H1 (cell line): ENCODE results near the gene MDK. TPM values are rescaled to one million over a fixed set of nuclear protein-coding genes. Genes with fewer than 3 reads are reported as not detected.
"Not testable (repeated sequence)": the region's sequence is repeated elsewhere in the genome, so short reads cannot be mapped to it uniquely, and the experiment has no call there.

ENCODE experiments used
- CTCF ChIA-PET: fragments of 300-600 bp; sonication (Branson Sonifier 250); formaldehyde crosslinking; loops from one replicate; lab custom pipeline; 2021; ENCODE audit not compliant: partially characterized antibody; lab: Charles Lee
- POLR2A ChIA-PET: fragments of 300-600 bp; sonication (Branson Sonifier 250); formaldehyde crosslinking; loops from one replicate; lab custom pipeline; 2021; ENCODE audit warnings: inconsistent platforms; ENCODE audit not compliant: partially characterized antibody; lab: Charles Lee
- DNase-seq, 2 experiments: peaks; one replicate each; pipeline versions ENCODE4 v3.0.0 to v3.0.0-alpha.2; 2010 to 2022; ENCODE audit warnings: low spot score in 2 of 2, low read depth in 1 of 2, mixed read lengths in 1 of 2
- FAIRE-seq: peaks from 2 replicates; lab custom pipeline; 2011; peaks lifted over from hg19 to GRCh38; lab: Jason Lieb, UNC
- H2AFZ ChIP-seq: 2 replicates; pipeline ENCODE4 v1.8.1; 2012; ENCODE audit warnings: low read length, inconsistent platforms
- H2AK5ac ChIP-seq: 2 replicates; pipeline ENCODE4 v1.6.1; 2013; ENCODE audit warnings: low read depth, low read length
- H2BK120ac ChIP-seq: replicated peaks from 2 replicates; pipeline ENCODE3; 2013; ENCODE audit warnings: low read depth, low read length, inconsistent platforms
- H2BK12ac ChIP-seq: 2 replicates; pipeline ENCODE4 v1.6.1; 2013; ENCODE audit warnings: low read depth, low read length
- H2BK15ac ChIP-seq: 2 replicates; pipeline ENCODE4 v1.6.1; 2013; ENCODE audit warnings: low read length
- H2BK20ac ChIP-seq: 2 replicates; pipeline ENCODE4 v1.6.1; 2013; ENCODE audit warnings: low read length
- H2BK5ac ChIP-seq: 2 replicates; pipeline ENCODE4 v1.6.1; 2013; ENCODE audit warnings: low read depth, low read length
- H3K14ac ChIP-seq: 2 replicates; pipeline ENCODE4 v1.6.1; 2013; ENCODE audit warnings: inconsistent platforms; ENCODE audit not compliant: insufficient read length
- H3K18ac ChIP-seq: 2 replicates; pipeline ENCODE4 v1.6.1; 2013; ENCODE audit warnings: low read length; ENCODE audit errors: extremely low read depth
- H3K23ac ChIP-seq: 2 replicates; pipeline ENCODE4 v1.6.1; 2013; ENCODE audit warnings: inconsistent platforms; ENCODE audit not compliant: insufficient read length
- H3K23me2 ChIP-seq: 2 replicates; pipeline ENCODE4 v1.6.1; 2013; ENCODE audit warnings: low read depth, low read length
- H3K27ac ChIP-seq: 2 replicates; pipeline ENCODE4 v1.6.1; 2011; ENCODE audit warnings: low read depth, low read length, inconsistent platforms
- H3K27me3 ChIP-seq, 4 experiments: replicated peaks in 1 of 4; 1 replicate in 1 of 4; 2 replicates in 3 of 4; pipeline versions ENCODE4 v1.6.1 to v1.8.1; 2011 to 2013; ENCODE audit warnings: low read length in 3 of 4, mild to moderate bottlenecking in 3 of 4, inconsistent platforms in 2 of 4, mixed read lengths in 2 of 4, moderate library complexity in 1 of 4; ENCODE audit not compliant: control insufficient read depth in 3 of 4, insufficient read depth in 3 of 4; ENCODE audit errors: extremely low read depth in 1 of 4
- H3K36me3 ChIP-seq, 4 experiments: 2 replicates each; pipeline versions ENCODE4 v1.6.1 to v1.8.1; 2011 to 2013; ENCODE audit warnings: mild to moderate bottlenecking in 4 of 4, low read length in 3 of 4, moderate library complexity in 2 of 4, control low read depth in 1 of 4, inconsistent platforms in 1 of 4; ENCODE audit not compliant: insufficient read depth in 4 of 4, control insufficient read depth in 2 of 4
- H3K4ac ChIP-seq: replicated peaks from 2 replicates; pipeline ENCODE3; 2013; ENCODE audit warnings: low read length, low read depth, mixed read lengths, inconsistent platforms; ENCODE audit not compliant: insufficient read length
- H3K4me1 ChIP-seq, 4 experiments: replicated peaks in 1 of 4; 1 replicate in 1 of 4; 2 replicates in 3 of 4; pipeline versions ENCODE4 v1.6.1 to v1.8.1; 2011 to 2013; ENCODE audit warnings: low read length in 3 of 4, inconsistent platforms in 2 of 4, mixed read lengths in 1 of 4; ENCODE audit not compliant: insufficient read depth in 4 of 4, control insufficient read depth in 3 of 4
- H3K4me2 ChIP-seq, 2 experiments: 2 replicates each; pipeline versions ENCODE4 v1.6.1 to v1.8.1; 2011 to 2013; ENCODE audit warnings: low read depth in 2 of 2, low read length in 2 of 2, control low read depth in 1 of 2, inconsistent platforms in 1 of 2, mild to moderate bottlenecking in 1 of 2; ENCODE audit not compliant: insufficient read depth in 1 of 2
- H3K4me3 ChIP-seq, 4 experiments: fragments of 200-600, 300-600 bp in 1 of 4; sonication (generic), shearing (Covaris generic), sonication (Bioruptor Twin) in 1 of 4; 2 replicates each; pipeline versions ENCODE4 v1.5.1 to v1.8.1; 2011 to 2016; ENCODE audit warnings: low read length in 4 of 4, low read depth in 3 of 4, control low read depth in 2 of 4, inconsistent platforms in 2 of 4, mild to moderate bottlenecking in 2 of 4, mixed read lengths in 1 of 4, moderate library complexity in 1 of 4; ENCODE audit not compliant: insufficient read depth in 2 of 4; ENCODE audit errors: extremely low read depth in 1 of 4
- H3K56ac ChIP-seq: replicated peaks from 2 replicates; pipeline ENCODE3; 2013; ENCODE audit warnings: low read depth, mild to moderate bottlenecking, mixed read lengths, low read length, inconsistent platforms; ENCODE audit not compliant: insufficient read length
- H3K79me1 ChIP-seq: 2 replicates; pipeline ENCODE4 v1.6.1; 2013; ENCODE audit warnings: low read depth, low read length, control low read depth
- H3K79me2 ChIP-seq, 2 experiments: 2 replicates each; pipeline versions ENCODE4 v1.6.1 to v1.8.1; 2012 to 2013; ENCODE audit warnings: low read length in 2 of 2, mild to moderate bottlenecking in 2 of 2, inconsistent platforms in 1 of 2; ENCODE audit not compliant: insufficient read depth in 2 of 2, control insufficient read depth in 1 of 2
- H3K9ac ChIP-seq, 4 experiments: replicated peaks in 1 of 4; 1 replicate in 1 of 4; 2 replicates in 3 of 4; pipeline versions ENCODE4 v1.6.1 to v1.8.1; 2011 to 2013; ENCODE audit warnings: low read depth in 3 of 4, low read length in 3 of 4, control low read depth in 2 of 4, mild to moderate bottlenecking in 2 of 4, moderate library complexity in 2 of 4, inconsistent platforms in 1 of 4; ENCODE audit errors: extremely low read depth in 1 of 4
- H3K9me3 ChIP-seq, 2 experiments: 2 replicates each; pipeline versions ENCODE4 v1.6.1 to v1.8.1; 2012 to 2013; ENCODE audit warnings: mild to moderate bottlenecking in 2 of 2, moderate library complexity in 2 of 2, control low read depth in 1 of 2, inconsistent platforms in 1 of 2, low read depth in 1 of 2, low read length in 1 of 2, mixed read lengths in 1 of 2; ENCODE audit not compliant: insufficient read depth in 2 of 2
- H4K20me1 ChIP-seq, 2 experiments: replicated peaks in 1 of 2; 2 replicates each; pipeline versions ENCODE3 to v1.8.1; 2011 to 2013; ENCODE audit warnings: inconsistent platforms in 2 of 2, low read length in 2 of 2, mild to moderate bottlenecking in 1 of 2; ENCODE audit not compliant: insufficient read depth in 2 of 2, control insufficient read depth in 1 of 2
- H4K5ac ChIP-seq: 2 replicates; pipeline ENCODE4 v1.6.1; 2013; ENCODE audit warnings: low read length, low read depth, mixed read lengths, inconsistent platforms; ENCODE audit not compliant: insufficient read length
- H4K8ac ChIP-seq: 2 replicates; pipeline ENCODE4 v1.8.0; 2013; ENCODE audit warnings: mild to moderate bottlenecking, moderate library complexity, low read length, inconsistent platforms; ENCODE audit not compliant: insufficient read depth; ENCODE audit errors: extremely low read depth
- H4K91ac ChIP-seq: replicated peaks from 2 replicates; pipeline ENCODE3; 2013; ENCODE audit warnings: low read length, mixed read lengths, inconsistent platforms; ENCODE audit not compliant: insufficient read length
- POLR2A ChIP-seq, 2 experiments: IDR thresholded peaks; 1 replicate in 1 of 2; 2 replicates in 1 of 2; pipeline ENCODE4 v1.6.1; 2011; ENCODE audit warnings: low read depth in 2 of 2, low read length in 2 of 2, mild to moderate bottlenecking in 2 of 2; ENCODE audit errors: control extremely low read depth in 1 of 2
- SAP30 ChIP-seq: fragments of 300-600 bp; sonication (generic); IDR thresholded peaks from 2 replicates; pipeline ENCODE4 v1.7.1; 2012; ENCODE audit warnings: low read length, moderate library complexity, mild to moderate bottlenecking, inconsistent platforms; ENCODE audit not compliant: insufficient read depth, insufficient replicate concordance
- SIN3A ChIP-seq, 2 experiments: IDR thresholded peaks in 1 of 2; conservative IDR thresholded peaks in 1 of 2; 2 replicates each; pipeline ENCODE4 v1.6.1; 2011 to 2012; ENCODE audit warnings: low read length in 2 of 2, improper control_type of control experiment in 1 of 2, low read depth in 1 of 2, mild to moderate bottlenecking in 1 of 2
- WGBS, 2 experiments: shearing (Covaris generic) in 1 of 2; methylation state at CpG; one replicate each; pipeline versions ENCODE4 v1.1.6 to v1.1.7; 2013 to 2015; ENCODE audit warnings: low lambda C conversion rate in 2 of 2, mixed read lengths in 2 of 2, inconsistent platforms in 1 of 2, low coverage in 1 of 2, missing lambda C conversion rate in 1 of 2; ENCODE audit not compliant: insufficient replicate concordance in 2 of 2, insufficient coverage in 1 of 2, insufficient read length in 1 of 2; ENCODE audit errors: extremely low coverage in 1 of 2, missing lambda C conversion rate in 1 of 2; 5-methylcytosine and 5-hydroxymethylcytosine counted together
- polyA plus RNA-seq, 7 experiments: library from polyadenylated mRNA; depleted of rRNA in 3 of 7; stranded (reverse) in 5 of 7; unstranded in 2 of 7; fragments of >200 nt in 5 of 7; fragments of 200-250 nt in 2 of 7; gene quantifications; 1 replicate in 5 of 7; 2 replicates in 1 of 7; 4 replicates in 1 of 7; pipeline versions ENCODE4 v1.2.1 to v1.2.3, GENCODE V29; 2011 to 2013; ENCODE audit warnings: missing spikeins in 2 of 7, mixed read lengths in 2 of 7
- total RNA-seq: library from RNA; stranded (reverse); fragmentation: NEBNext Ultra II Directional; extraction: Animal tissue kit (Norgen Biotek cat#: 25700); gene quantifications from 2 replicates; pipeline ENCODE4 v1.2.1, GENCODE V29; 2021
- TF ChIP-seq, protein P1 (sequence below): IDR thresholded peaks from 2 replicates; pipeline ENCODE4 v1.6.1; 2012; ENCODE audit warnings: inconsistent platforms

MDK gene
- total and polyA plus RNA-seq, 2 of the 8 experiments (the other 6 are each of a cell fraction or from before 2014, with no cell fraction given), result 309 to 606 TPM

DNA sequence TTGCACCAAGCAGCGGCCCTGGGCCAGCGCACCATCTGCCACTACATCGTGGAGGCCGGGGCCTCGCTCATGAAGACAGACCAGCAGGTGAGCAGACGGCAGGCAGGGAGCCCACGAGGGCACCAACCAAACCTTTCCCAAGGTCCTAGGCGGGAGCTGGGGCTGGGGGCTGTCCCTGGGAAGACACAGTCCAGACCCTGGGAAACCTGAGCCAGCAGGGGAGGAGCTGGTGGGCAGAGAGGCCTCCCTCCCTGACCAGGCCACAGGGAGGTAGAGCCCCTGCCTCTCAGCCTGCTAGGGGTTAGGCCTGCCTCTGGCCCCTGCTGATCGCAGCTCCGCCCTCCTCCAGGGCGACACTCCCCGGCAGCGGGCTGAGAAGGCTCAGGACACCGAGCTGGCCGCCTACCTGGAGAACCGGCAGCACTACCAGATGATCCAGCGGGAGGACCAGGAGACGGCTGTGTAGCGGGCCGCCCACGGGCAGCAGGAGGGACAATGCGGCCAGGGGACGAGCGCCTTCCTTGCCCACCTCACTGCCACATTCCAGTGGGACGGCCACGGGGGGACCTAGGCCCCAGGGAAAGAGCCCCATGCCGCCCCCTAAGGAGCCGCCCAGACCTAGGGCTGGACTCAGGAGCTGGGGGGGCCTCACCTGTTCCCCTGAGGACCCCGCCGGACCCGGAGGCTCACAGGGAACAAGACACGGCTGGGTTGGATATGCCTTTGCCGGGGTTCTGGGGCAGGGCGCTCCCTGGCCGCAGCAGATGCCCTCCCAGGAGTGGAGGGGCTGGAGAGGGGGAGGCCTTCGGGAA lies 1.8 kb upstream of the MDK start:
- not testable (repeated sequence) for H2BK20ac ChIP-seq, H3K9ac ChIP-seq, H3K23me2 ChIP-seq, FAIRE-seq, H4K91ac ChIP-seq, H3K18ac ChIP-seq, H3K27me3 ChIP-seq, H3K23ac ChIP-seq, H3K56ac ChIP-seq, H2AFZ ChIP-seq, H2BK5ac ChIP-seq, H2BK12ac ChIP-seq, H3K27ac ChIP-seq, H4K8ac ChIP-seq, H3K9me3 ChIP-seq, H3K79me1 ChIP-seq, H2AK5ac ChIP-seq, H3K4ac ChIP-seq, H4K5ac ChIP-seq, H2BK120ac ChIP-seq, H3K14ac ChIP-seq, H3K79me2 ChIP-seq
- H4K20me1 ChIP-seq, result peaks cover 15 to 22% of the 10 kb centered on the region in 2 experiments
- ChIA-PET CTCF (interaction anchor here (0.5 to 44.5 kb wide), 5 partner anchors 9 to 79 kb away, joined by 4 to 1004 read pairs (median 24); partner anchors contain the start of gene DGKZ), POLR2A (interaction anchor here (0.7 to 3.8 kb wide), 10 partner anchors 9 to 257 kb away, joined by 3 to 35 read pairs (median 4); partner anchors contain the start of gene CHRM4)
- H3K4me3 ChIP-seq, result peak overlapping the region; percentile 34 to 95 (median 53); a peak in 7 of 8 replicates
- H3K4me2 ChIP-seq, result peak overlapping the region; percentile 69 to 94
- DNase-seq, result peak; percentile 75 to 81
- peaks cover 0 to 16% (median 13%) of the 10 kb centered on the region in 4 experiments; a peak in 6 of 7 replicates for H3K4me1 ChIP-seq
- peaks cover 7 to 31% (median 15%) of the 10 kb centered on the region in 4 experiments; a peak in 4 of 8 replicates for H3K36me3 ChIP-seq
- H2BK15ac ChIP-seq, result peak overlapping the region; percentile 46; the same call in 1 of the 2 replicates
- TF ChIP-seq SAP30 (peak; percentile 19), POLR2A (IDR thresholded peaks at IDR 0.05; ENCODE audit: control extremely low read depth in 1 of 2, low read depth in 2 of 2, low read length in 2 of 2) (0 out of 3 replicates have a peak, but pooled peaks of 1 of the 2 experiments have one; percentile 9), SIN3A (conservative IDR thresholded peaks at IDR 0.05 in 1 of 2, IDR thresholded peaks at IDR 0.05 in 1 of 2; ENCODE audit: low read depth in 1 of 2, low read length in 2 of 2) (0 out of 4 replicates have a peak, but pooled peaks of 1 of the 2 experiments have one; percentile 28)
- TF ChIP-seq, protein P1, sequence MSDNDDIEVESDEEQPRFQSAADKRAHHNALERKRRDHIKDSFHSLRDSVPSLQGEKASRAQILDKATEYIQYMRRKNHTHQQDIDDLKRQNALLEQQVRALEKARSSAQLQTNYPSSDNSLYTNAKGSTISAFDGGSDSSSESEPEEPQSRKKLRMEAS, result peak; percentile 45; the same call in 1 of the 2 replicates
- WGBS, 2 experiments, result 13% methylated on average over 31 of the region's 36 CpGs; no CpG with 5 or more reads in 1 of the 2 experiments
